HL-60 (cell line): ENCODE results near the gene KAT2B.

Experiments
- DNase-seq, 2 experiments: peaks; one replicate each; pipeline ENCODE4 v3.0.0-alpha.2; 2010 to 2020; ENCODE audit warnings: low read depth in 1 of 2, low spot score in 1 of 2
- H3K27ac ChIP-seq: fragments of 250-450 bp; sonication (Bioruptor Pico); replicated peaks from 2 replicates; pipeline ENCODE4 v1.5.1; 2020; ENCODE audit warnings: mild to moderate bottlenecking, moderate library complexity
- H3K27me3 ChIP-seq: fragments of 250-450 bp; sonication (Bioruptor Pico); 2 replicates; pipeline ENCODE4 v1.5.1; 2021; ENCODE audit warnings: mild to moderate bottlenecking, moderate library complexity; ENCODE audit not compliant: insufficient read depth, poor library complexity, severe bottlenecking
- H3K4me3 ChIP-seq: replicated peaks from 2 replicates; pipeline ENCODE4 v1.5.1; 2011; ENCODE audit warnings: mild to moderate bottlenecking, control low read depth, low read length; ENCODE audit not compliant: insufficient read depth
- CTCF ChIP-seq: IDR thresholded peaks from one replicate; pipeline ENCODE4 v1.5.1; 2011; ENCODE audit warnings: low read length, control low read depth, inconsistent platforms; ENCODE audit not compliant: insufficient read depth
- GABPA ChIP-seq: IDR thresholded peaks from 2 replicates; pipeline ENCODE4 v1.6.1; 2012; ENCODE audit warnings: low read depth
- POLR2AphosphoS5 ChIP-seq: IDR thresholded peaks from 2 replicates; pipeline ENCODE4 v1.6.1; 2012; ENCODE audit warnings: low read depth
- SPI1 ChIP-seq: IDR thresholded peaks from 2 replicates; pipeline ENCODE4 v1.6.1; 2012; ENCODE audit warnings: low read depth, mild to moderate bottlenecking, borderline replicate concordance
- TF ChIP-seq, protein P1 (sequence below): IDR thresholded peaks from 2 replicates; pipeline ENCODE4 v1.6.1; 2012; ENCODE audit warnings: low read depth; ENCODE audit not compliant: insufficient replicate concordance

KAT2B gene

GRCh38 chr3:20148466-20148865, 108.2 kb downstream of the KAT2B start:
- Histone ChIP-seq H3K4me3 (no peak overlapping the region), H3K27me3 (no peaks in the 10 kb centered on the region), H3K27ac (no peak overlapping the region)
- no peak for DNase-seq
- TF ChIP-seq POLR2AphosphoS5 (no peak), CTCF (no peak), GABPA (no peak), SPI1 (no peak)
- TF ChIP-seq, protein P1, sequence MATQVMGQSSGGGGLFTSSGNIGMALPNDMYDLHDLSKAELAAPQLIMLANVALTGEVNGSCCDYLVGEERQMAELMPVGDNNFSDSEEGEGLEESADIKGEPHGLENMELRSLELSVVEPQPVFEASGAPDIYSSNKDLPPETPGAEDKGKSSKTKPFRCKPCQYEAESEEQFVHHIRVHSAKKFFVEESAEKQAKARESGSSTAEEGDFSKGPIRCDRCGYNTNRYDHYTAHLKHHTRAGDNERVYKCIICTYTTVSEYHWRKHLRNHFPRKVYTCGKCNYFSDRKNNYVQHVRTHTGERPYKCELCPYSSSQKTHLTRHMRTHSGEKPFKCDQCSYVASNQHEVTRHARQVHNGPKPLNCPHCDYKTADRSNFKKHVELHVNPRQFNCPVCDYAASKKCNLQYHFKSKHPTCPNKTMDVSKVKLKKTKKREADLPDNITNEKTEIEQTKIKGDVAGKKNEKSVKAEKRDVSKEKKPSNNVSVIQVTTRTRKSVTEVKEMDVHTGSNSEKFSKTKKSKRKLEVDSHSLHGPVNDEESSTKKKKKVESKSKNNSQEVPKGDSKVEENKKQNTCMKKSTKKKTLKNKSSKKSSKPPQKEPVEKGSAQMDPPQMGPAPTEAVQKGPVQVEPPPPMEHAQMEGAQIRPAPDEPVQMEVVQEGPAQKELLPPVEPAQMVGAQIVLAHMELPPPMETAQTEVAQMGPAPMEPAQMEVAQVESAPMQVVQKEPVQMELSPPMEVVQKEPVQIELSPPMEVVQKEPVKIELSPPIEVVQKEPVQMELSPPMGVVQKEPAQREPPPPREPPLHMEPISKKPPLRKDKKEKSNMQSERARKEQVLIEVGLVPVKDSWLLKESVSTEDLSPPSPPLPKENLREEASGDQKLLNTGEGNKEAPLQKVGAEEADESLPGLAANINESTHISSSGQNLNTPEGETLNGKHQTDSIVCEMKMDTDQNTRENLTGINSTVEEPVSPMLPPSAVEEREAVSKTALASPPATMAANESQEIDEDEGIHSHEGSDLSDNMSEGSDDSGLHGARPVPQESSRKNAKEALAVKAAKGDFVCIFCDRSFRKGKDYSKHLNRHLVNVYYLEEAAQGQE = no peak

- TF ChIP-seq GABPA = no peak
- TF ChIP-seq SPI1 = no peak
- TF ChIP-seq CTCF = no peak
- no peak for TF ChIP-seq POLR2AphosphoS5
- TF ChIP-seq, protein P1 = no peak
Measured at GRCh38 chr3:20154078-20154477, 113.8 kb downstream of the KAT2B start.

GRCh38 chr3:20154928-20155327, 114.7 kb downstream of the KAT2B start:
- no peak for DNase-seq
- Histone ChIP-seq H3K4me3 (no peak overlapping the region), H3K27ac (no peak overlapping the region), H3K27me3 (no peaks in the 10 kb centered on the region)
- TF ChIP-seq SPI1 = no peak

More at GRCh38 chr3:20154078-20154477, 113.8 kb downstream of the KAT2B start:
- Histone ChIP-seq H3K27me3 (no peaks in the 10 kb centered on the region), H3K27ac (no peak overlapping the region), H3K4me3 (no peak overlapping the region)
- DNase-seq = no peak

DNA sequence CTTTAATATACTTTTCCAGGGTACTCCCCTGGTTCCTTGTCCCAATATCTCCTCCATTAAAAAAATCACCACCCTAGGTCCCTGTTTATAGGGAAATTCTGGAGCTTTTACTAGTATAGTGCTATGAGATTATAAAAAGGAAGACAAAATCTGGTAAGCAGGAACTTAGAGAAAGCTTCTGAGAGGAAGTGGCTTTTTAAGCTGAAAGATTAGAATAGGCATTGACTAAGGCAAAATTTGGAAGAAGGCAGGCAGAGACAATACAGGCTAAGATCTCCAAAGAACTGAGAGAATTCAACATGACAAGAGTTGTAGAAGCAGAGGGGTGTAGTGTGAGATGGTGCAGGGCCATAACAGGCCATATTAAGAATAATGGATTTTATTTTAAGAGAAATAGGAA, 120.0 kb downstream of the KAT2B start:
- Histone ChIP-seq H3K27me3 (no peaks in the 10 kb centered on the region), H3K27ac (no peak overlapping the region), H3K4me3 (no peak overlapping the region)
- no peak for DNase-seq
- TF ChIP-seq SPI1 (peak; percentile 68; the same call in 1 of the 2 replicates), GABPA (no peak)

DNA sequence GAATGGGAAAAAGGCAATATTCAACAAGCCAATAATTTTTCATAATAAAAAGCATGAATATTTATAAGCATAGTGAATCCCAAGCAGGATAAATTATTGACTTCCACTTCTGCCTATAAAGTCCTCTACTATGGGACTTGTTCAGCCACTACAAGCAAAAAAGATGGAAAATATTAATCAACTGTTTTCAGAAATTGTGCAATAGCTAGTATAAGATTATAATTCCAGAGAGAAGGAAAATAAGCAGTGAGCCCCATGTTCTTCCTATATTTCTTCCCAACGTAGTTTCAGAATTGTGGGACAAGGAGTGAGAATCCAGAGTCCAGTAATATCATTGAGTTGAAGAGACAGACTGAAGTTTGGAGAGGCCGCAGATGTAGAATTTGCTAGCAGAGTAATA, 121.5 kb downstream of the KAT2B start:
- Histone ChIP-seq H3K27me3 (no peaks in the 10 kb centered on the region), H3K4me3 (no peak overlapping the region), H3K27ac (no peak overlapping the region)
- TF ChIP-seq CTCF (no peak), GABPA (no peak), POLR2AphosphoS5 (no peak), SPI1 (no peak)
- TF ChIP-seq, protein P1 = no peak
- DNase-seq = no peak
